Activated CD4-positive, CD25-positive, alpha-beta regulatory T cell treated with anti-CD3 and anti-CD28 coated beads, Interleukin-2, amount 50 U/mL, for 72 hours (primary cell): ENCODE results near the gene PSMG2.

Experiments
- DNase-seq: peaks from one replicate; pipeline ENCODE4 v3.0.0; 2021

PSMG2 gene, protein sequence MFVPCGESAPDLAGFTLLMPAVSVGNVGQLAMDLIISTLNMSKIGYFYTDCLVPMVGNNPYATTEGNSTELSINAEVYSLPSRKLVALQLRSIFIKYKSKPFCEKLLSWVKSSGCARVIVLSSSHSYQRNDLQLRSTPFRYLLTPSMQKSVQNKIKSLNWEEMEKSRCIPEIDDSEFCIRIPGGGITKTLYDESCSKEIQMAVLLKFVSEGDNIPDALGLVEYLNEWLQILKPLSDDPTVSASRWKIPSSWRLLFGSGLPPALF

DNA sequence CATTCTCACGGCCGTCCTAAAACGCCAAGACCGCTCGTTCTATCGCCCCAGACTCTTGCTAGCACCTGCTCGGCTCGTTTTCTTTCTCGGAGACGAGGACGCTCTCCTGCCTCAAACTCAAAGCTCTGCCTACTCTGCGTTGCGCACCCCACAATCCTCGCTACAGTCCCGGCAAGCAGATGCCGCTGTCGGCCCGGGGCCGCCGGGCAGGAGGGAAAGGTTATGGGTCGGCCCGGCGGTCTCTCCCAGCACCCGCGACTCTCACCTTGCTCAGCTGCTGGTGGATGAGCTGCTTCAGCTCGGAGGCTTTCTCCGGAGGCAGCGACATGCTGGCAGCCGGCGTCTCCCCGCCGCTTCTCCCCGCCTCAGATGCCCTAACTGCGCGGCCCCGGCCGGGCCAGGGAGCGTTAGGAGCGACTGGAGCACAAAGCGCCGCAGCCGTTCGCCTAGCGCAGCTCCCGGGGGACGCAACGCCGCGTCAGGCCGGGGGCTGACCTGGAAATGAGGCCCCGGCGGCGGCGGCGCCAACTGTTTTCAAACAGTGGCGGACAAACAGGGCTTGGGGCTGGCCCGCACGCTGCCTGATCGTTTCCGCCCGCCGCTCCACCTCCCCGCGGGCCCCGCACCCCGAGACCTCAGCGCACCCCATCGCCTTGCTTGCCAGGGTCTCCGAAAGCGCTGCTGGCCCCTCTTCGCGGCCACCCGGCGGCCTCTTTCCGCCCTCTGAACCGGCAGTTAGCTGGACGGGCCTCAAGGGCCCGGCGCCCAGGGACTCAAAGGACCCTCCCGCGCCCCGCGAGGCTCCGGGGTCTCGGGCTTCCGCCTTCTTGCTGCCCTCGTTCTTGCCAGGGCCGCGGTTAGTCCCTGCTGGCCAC is at the start of gene PSMG2, which contains the start of gene CEP76:
Gene PSMG2, plus strand, starts transcription at position 822 of the 875 bp plus-strand sequence. CDS start 66 bp downstream, outside the sequence.
Gene CEP76, minus strand, starts transcription at position 503 of the 875 bp plus-strand sequence. Its CDS starts 175 bp downstream, at position 328.
- DNase-seq: peak; percentile 83

DNA sequence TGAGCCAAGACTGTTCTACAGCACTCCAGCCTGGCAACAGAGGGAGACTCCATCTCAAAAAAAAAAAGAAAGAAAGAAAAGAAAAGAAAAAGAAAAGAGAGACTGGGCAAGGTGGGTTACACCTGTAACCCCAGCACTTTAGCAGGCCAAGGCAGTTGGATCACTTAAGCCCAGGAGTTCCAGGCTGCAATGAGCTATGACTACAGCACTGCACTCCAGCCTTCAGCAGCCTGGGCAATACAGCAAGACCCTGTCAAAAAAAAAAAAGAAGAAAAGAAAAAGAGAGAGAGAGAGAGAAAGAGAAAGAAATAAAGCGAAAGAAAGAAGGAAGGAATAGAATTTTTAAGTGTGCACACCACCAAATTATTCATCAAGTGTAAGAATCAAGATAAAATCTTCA is 47.9 kb upstream of the PSMG2 start:
- no peak for DNase-seq

DNA sequence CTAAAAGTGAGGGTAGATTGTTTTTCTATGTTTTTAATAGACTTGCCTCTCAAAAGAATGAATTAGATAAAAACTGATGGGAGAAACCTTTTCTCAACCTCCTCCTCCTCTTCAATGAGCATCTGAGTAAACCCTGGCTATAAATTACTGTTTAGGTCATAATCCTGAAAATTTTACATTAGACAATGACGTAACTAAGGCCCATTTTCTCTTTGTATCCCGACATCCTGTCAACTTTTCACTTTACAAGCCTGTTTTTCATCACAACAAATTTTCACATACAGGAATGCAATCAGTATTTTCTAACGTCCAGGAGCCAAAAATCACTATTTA is 46.3 kb upstream of the PSMG2 start:
- DNase-seq: no peak

DNA sequence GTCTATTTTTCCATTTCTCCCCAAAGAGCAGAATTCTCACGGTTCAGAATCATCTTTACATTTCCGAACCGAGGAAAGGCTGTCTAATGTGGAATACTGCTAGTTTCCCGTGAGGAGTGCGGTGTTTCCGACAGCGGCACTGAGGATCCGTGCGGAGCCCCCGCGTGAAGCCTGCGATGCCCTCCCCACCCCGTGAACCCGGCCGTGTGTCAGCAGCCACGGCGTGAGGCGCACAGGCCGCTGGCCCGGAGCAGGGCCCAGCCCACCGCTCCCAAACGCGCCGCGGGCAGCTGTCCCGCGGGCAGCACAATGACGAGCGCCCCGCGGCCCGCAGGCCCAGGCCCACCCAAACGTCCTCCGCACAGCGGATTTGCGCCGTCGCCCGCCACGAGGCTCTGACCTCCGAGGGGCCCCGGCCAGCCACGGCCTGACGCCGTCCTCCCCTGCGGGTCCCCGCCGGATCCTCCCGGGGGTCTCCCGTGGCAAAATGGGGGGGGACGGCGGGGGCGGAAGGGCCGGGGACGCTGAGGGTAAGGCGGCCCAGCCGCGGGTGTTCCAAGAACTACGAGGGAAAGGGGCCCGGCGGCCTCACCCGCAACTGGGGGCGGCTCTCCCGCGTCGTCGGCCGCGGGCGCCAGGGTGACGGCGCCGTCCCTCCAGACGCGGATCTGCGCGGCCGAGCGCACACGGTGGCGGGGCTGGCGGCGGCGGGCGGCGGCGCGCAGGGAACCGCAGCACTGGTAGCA is 45.7 kb upstream of the PSMG2 start:
- DNase-seq: peak; percentile 55

DNA sequence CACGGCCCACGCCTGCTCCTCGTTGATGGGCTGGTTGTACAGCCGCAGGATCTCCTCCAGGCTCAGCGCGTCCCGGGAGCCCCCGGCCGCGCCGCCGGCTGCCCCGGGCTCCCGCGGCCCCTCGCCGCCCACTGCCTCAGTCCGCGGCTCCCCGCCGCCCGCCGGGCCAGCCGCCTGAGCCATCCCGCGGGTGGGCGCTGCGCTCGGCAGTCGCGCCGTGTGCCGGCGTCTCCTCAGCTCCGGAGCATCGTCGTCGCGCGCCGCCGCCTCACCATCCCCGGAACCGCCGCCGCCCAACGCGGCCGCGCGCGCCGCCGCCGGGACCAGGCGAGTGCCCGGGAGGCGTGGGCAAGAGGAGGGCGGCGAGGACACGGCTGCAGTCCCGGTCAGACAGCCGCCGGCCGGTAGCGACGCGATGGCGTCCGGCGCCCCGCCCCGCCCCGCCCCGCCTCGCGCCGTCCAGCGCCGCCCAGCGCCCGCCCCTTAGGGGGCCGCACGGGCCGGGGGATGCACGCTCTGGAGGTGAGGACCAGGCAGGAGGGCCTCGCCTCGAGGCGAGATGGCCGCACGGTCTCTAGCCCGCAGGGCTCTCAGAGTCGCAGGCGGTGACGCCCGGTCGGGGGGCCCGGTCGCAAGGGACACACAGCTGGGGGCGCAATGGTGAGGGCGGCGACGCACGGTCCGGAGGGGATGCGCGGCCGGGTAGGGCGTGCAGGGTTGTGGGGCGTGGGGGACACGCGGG is 45.0 kb upstream of the PSMG2 start, which contains the start of gene SPIRE1:
Gene SPIRE1, minus strand, starts transcription at position 424 of the 742 bp plus-strand sequence. Its CDS starts 241 bp downstream, at position 183.
- DNase-seq: peak; percentile 50

DNA sequence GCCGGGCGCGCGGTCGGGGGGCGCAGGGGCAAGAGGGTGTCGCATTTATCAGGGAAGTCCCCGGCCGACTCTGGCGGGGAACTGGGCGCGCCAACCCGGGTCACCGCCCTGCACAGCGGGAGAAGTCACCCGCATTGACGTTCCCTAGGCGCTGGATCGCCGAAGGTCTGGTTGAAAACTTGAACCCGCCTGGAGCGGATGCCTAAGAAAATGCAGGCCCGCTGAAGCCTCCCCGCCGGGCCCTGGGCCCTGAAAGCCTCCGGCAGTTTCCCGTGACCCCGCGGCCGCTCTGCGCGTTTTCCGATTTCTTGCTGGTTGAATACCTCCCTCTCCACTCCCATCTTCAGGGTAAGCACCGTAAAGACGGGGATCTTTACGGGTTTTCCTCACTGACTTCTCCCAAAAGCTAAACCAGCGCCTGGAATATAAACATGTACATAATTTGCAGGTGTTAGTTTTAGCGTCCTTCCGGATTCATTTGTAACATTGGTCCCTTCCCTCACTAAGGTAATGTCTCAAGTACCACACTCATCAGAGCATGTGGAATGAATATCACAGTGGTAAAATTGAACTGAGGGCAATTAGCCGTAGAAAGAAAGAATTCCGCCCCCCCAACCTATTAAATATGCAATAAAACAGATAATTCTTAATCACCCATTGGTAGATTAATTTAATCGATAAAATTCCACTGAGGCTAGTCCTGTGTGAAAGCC is 44.3 kb upstream of the PSMG2 start:
- peak; percentile 48 for DNase-seq

DNA sequence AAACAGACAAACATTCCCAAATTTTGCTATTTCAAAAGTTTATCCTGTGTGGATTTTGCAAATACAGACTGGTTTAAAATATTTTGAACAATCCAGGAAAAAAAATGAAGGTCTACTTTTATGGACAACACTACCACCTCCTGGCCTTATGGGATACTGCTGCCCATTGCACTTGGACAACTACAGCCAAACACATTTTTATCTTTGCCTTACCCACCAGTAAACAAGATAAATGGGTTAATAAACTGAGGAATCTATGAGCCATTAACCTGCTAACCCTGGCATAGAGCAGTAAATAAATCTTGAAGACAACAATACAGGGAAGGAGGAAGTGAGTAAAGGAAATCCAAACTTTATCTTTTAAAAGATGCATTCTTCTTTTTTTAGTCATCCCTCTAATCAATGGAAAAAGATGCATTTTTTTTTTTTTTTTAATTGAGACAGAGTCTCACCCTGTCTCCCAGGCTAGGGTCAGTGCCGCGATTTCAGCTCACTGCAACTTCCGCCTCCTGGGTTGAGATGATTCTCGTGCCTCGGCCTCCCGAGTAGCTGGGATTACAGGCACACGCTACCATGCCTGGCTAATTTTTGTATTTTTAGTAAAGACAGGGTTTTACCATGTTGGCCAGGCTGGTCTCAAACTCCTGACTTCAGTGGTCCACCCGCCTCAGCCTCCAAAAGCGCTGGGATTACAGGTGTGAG is 42.8 kb upstream of the PSMG2 start:
- DNase-seq: no peak

DNA sequence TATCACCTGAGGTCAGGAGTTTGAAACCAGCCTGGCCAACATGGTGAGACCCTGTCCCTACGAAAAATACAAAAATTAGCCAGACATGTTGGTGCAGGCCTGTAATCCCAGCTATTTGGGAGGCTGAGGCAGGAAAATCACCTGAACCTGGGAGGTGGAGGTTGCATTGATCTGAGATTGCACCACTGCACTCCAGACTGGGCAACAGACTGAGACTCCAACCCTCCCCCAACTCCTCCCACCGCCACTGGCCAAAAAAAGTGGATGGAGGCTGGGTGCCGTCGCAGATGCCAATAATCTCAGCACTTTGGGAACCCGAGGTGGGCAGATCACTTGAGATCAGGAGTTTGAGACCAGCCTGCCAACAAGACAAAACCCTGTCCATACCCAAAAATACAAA is 34.8 kb upstream of the PSMG2 start:
- DNase-seq: no peak

DNA sequence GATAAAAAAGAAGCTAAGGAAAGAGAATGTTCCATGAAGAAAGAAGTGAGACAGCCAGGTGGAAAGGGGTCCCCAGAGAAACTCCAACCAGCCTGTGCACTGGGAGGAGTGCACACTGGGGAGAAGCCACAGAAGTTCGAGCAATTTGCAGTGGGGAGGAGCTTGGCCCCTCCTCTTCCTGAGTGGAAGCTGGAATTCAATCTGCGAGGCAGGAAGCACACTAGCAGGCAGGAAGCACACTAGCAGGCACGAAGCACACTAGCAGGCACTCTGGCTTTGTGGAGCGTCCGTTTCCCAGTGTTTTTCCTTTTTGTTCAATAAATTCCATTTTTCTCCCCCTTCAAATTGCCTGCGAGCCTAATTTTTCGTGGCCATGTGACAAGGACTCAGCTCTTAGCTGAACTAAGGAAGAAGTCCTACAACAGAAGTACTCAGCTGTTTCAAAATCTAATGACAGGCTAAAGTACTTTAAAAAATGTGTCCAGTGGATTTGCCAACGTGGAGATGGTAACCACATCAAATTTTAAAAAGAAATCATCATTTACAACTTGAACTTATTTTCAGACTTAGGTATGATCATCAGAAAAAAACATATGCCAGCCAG is 23.6 kb upstream of the PSMG2 start:
- DNase-seq: no peak

DNA sequence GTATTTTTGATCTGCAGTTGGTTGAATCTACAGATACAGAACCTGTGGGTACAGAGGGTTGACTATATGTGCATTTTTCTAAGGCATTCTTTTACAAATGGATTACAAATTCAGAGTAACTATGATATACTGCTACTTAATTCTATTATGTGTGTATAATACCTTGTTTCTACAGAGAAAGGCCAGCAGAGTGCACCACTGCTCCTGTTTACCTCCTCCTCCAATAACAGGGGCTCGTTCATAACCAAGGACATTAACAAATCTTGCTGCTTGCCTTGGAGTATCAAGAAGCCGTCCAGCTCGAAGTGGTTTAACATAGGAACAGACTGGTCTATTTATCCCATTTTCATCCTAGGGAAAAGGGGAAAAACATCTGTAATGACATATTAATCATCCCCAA is 16.7 kb upstream of the PSMG2 start:
- DNase-seq: no peak

DNA sequence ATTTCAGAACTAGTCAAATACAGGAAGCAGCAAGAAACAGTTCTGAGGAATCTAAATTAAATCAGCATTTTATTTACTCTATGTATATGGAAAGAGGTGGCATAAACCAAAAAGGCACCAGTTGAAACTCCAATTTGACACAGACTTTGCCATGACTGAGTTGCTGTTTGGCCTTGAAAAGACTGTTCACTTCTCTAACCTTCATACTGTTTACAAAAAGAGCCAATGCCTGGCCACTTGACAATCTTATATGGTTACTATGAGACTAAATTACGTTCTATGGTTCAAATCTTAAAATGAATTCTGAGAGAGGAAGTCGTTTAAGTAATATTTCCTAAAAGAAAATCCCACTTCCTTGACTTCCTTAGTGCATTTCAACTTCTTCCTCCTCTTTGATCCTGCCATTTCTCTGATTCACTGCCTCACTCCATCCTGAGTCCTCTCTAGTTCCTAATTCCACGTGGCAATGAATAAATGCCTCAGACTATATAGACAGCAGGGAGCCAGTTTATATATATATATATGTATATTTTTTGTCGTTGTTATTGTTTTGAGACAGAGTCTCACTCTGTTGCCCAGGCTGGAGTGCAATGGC is 13.5 kb upstream of the PSMG2 start:
- DNase-seq: no peak

DNA sequence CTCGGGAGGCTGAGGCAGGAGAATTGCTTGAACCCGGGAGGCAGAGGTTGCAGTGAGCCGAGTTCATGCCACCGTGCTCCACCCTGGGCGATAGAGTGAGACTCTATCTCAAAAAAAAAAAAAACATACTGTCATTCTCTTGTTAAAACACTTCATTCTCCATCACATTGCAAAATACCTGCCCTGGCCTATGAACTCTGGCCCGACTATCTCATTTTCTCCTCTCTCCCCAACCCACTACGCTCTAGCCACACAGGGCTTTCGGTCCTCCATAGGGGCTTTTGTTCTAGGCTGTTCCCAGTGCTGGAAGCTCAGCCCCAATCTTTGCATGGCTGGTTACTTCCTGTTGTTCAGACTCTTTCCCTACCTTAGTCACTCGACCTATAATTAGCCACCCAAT is 10.6 kb upstream of the PSMG2 start:
- no peak for DNase-seq

DNA sequence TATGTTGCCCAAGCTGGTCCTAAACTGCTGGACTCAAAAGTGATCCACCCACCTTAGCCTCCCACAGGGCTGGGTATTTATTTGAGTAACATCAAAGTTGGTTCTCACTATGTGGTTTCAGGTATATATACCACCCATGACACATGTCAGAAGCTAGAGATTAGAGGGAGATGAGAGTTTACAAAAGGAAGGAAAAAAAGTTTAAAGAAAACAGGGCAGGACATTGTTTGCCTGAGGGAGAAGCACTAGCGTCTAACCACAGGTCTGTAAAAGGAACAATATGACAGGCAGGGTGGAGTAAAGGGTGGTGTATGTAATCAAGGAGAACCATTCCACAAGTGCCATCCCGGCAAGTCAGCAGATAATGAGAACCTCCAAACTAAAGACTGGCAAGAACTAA is 8.8 kb upstream of the PSMG2 start:
- DNase-seq: no peak

DNA sequence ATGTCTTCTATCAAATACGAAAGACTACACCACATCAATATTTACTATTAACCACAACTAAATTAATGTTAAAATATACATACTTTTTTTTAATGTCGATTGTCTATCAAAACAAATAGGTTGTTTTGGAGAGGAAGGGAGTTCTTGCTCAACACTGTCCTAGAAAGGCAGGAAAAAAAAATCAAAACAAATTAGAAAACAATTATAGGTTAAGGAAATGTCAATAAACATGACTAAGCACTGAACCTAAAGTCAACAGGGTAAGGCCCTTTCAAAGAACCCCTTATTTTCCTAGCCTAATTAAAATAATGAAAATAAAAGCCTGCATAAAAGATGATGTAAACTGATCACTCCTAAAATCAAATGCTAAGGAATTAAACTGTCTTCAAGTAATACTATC is 3.1 kb upstream of the PSMG2 start:
- DNase-seq: no peak

DNA sequence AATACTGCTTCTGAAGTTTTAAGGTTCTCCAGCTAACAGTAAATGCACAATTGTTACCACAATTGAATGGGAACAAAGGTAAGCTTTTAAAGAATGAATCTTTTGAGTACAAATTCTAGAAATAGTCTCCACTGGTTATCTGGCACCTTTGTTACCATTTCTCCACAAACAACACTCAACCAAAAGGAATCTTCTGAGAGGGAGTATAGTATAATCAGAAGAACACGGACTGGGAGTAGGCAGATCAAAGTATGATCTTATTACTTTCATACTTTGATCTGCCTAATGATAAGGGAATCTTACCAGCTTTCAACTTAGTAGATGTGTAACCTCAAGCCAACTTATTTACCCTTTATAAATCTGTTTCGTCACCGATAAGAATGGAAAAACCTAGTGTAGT is 1.7 kb upstream of the PSMG2 start:
- DNase-seq: no peak

DNA sequence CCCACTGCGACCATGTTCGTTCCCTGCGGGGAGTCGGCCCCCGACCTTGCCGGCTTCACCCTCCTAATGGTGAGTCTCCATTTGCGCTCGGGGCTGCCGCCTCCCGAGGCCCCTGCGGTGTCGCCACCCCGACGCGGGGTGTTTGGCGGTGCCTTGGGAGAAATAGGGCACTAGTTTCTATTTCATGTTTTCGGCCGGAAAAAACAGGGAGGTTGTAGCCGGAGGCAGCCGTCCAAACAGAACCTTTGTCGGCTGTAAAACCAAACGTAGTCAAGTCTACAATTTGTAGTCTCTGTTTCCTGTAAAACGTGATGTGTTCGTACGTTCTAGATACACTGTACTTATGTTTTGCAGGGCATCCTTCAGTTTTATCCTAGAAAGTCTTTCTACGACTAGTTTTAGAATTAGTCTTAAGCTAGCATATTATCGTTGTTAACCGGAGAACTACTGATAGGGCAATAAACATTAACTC is 290 bp downstream of the PSMG2 start:
- no peak for DNase-seq

DNA sequence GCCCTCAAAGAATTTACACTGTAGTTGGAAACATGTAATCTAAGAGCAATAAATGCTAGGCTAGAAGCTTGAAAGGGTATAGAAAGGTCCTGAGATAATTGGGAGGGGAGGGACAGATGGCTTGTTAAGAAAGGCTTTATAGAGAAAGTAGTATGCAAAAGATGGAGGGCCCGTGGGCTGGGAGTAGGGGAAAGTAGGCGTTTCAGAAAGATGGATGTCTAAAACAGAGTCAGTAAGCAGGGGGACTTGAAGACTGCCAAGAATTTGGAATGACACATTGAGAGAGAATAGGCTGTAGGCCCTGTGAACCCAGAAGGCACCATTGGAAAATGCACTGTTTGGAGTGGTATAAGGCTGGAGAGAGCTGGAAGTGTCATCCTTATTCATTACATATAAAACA is 822 bp downstream of the PSMG2 start:
- DNase-seq: no peak

DNA sequence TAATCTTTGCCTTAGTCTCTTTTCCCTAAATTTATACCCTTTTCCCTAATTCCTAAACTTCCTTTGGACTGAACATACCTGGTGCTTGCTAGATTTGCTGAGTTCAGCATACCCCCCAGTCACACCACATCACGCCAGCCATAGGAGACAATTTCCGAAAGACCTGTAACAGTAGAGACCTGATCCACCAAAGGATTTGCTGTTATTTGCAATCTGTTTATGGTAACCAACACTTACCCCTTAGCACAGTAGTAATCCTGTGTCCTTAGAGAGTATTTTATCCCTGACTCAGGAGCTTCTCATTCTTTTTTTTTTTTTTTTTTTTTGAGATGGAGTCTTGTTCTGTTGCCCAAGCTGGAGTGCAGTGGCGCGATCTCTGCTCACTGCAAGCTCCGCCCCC is 8.6 kb downstream of the PSMG2 start:
- no peak for DNase-seq

DNA sequence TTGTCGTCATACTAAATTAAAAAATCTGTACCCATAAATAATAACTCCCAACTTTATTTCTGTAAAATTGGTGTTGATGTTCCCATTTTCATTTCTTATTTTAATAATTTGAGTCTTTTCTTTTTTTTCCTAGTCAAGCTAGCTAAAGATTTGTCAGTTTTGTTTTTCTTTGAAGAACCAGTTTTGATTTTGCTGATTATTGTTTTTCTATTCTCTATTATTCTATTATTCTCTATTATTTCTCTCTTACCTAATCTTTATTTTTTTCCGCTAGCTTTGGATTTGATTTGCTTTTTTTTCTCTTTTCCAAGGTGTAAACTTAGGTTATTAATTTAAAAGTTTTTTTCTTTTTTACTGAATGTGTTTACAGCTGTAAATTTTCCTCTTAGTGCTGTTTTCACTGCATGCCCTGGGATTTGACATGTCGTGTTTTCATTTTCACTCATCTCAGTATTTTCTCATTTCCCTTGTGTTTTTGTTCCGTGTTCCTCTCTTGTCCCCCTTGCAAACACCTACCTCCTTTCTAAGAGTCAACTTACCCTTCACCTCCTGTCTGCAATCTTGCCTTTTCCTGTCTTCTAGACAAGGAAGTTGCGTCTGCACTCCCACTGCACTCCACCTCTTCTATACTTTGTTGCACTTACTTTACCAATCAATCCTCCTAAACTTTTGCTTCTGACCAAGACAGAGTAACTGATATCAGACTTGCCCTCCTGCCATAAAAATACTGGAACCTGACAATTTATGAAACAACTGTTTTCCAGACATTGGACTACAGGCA is 18.8 kb downstream of the PSMG2 start:
- no peak for DNase-seq

DNA sequence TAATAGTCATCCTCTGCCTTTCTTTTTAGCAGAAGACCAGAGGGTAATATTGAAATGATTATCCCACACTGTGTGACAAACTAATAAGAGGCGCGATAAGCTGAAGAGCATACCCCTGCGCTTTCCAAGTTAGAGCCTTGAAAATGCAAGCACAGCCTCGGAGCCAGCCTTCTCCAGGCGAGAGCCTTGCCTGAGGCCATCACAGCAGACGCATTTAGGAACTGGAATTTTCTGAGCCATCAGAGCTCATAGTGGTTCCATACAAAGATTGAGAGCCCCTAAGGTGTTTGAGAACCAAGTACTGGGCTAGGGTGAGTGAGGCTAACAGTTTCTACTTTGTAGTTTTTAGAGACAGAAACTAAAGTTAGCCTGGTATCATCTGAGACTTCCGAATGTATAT is 19.9 kb downstream of the PSMG2 start:
- no peak for DNase-seq
